ENCODE results near the gene RTTN. TPM values are rescaled to one million over a fixed set of nuclear protein-coding genes. Genes with fewer than 3 reads are reported as not detected.

The RTTN gene
- total and polyA plus RNA-seq, 2 of the 4 experiments (the other 2 are of a cell fraction): 5.8 to 19.9 TPM

- in situ Hi-C loops (cut with MboI; ENCODE audit: low sequenced_read_pairs): no loop called here
- H3K4me1 ChIP-seq (ENCODE audit: control insufficient read depth, insufficient read depth, low read length): no peaks in the 10 kb centered on the region
- no peaks in the 10 kb centered on the region for H3K9me1 ChIP-seq (ENCODE audit: insufficient read depth, low read length)
- no peak for DNase-seq
- H4K20me1 ChIP-seq (ENCODE audit: insufficient read depth, low read length): no peaks in the 10 kb centered on the region
- no peak overlapping the region for H3K4me3 ChIP-seq (ENCODE audit: insufficient read depth, low read depth, low read length)
- dilution Hi-C loops (cut with HindIII; ENCODE audit: low sequenced_read_pairs, unreplicated experiment): no loop called here
- no peaks in the 10 kb centered on the region for H3K27me3 ChIP-seq (ENCODE audit: control insufficient read depth, insufficient read depth, low read length)
- H4K5ac ChIP-seq (ENCODE audit: low read depth, low read length): no peak overlapping the region
- no peak overlapping the region for H3K4me2 ChIP-seq (ENCODE audit: low read depth, low read length)
- H3K14ac ChIP-seq (replicated peaks; ENCODE audit: low read depth, low read length): no peak overlapping the region
- ChIA-PET POLR2A (ENCODE audit: unreplicated experiment) (no interaction called here), CTCF (no interaction called here)
- TF ChIP-seq FOS (IDR thresholded peaks at IDR 0.05; ENCODE audit: low read depth, low read length) (no peak), RCOR1 (IDR thresholded peaks at IDR 0.05; ENCODE audit: insufficient replicate concordance, low read length) (no peak), MXI1 (IDR thresholded peaks at IDR 0.05; ENCODE audit: borderline replicate concordance, low read depth, low read length) (no peak), CEBPB (IDR thresholded peaks at IDR 0.05; ENCODE audit: low read depth, low read length) (no peak), SMC3 (IDR thresholded peaks at IDR 0.05; ENCODE audit: low read depth, low read length) (no peak), MAZ (IDR thresholded peaks at IDR 0.05; ENCODE audit: borderline replicate concordance, low read depth, low read length) (no peak), MAFK (IDR thresholded peaks at IDR 0.05; ENCODE audit: low read depth, low read length) (no peak)
- TF ChIP-seq, protein P1, sequence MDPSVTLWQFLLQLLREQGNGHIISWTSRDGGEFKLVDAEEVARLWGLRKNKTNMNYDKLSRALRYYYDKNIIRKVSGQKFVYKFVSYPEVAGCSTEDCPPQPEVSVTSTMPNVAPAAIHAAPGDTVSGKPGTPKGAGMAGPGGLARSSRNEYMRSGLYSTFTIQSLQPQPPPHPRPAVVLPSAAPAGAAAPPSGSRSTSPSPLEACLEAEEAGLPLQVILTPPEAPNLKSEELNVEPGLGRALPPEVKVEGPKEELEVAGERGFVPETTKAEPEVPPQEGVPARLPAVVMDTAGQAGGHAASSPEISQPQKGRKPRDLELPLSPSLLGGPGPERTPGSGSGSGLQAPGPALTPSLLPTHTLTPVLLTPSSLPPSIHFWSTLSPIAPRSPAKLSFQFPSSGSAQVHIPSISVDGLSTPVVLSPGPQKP (IDR thresholded peaks at IDR 0.05; ENCODE audit: borderline replicate concordance, low read depth, low read length): no peak
- H3K56ac ChIP-seq (ENCODE audit: extremely low read depth, insufficient read depth, low read length): no peak overlapping the region
- no peak overlapping the region for H3K23ac ChIP-seq (ENCODE audit: low read depth, low read length)
- 100% methylated on average over 1 of the region's 5 CpGs; no CpG with 5 or more reads in 1 of the 2 experiments for WGBS, 2 experiments (ENCODE audit: extremely low coverage in 2 of 2, insufficient read length in 1 of 2)
- H3K4ac ChIP-seq (ENCODE audit: low read depth, low read length): no peak overlapping the region
- H4K91ac ChIP-seq (ENCODE audit: insufficient read depth, low read depth, low read length): no peak overlapping the region
- no peak overlapping the region for H2BK5ac ChIP-seq (ENCODE audit: low read depth, low read length, poor library complexity, severe bottlenecking)
- ATAC-seq (ENCODE audit: low read depth): no peak
- no TSS peak for BruUV-seq (replicated peaks)
- no peak overlapping the region for H3K27ac ChIP-seq (ENCODE audit: insufficient read depth, low read length)
- intact Hi-C loops (cut with micrococcal nuclease): no loop called here
- peaks cover 4% of the 10 kb centered on the region for H3K36me3 ChIP-seq (ENCODE audit: control insufficient read depth, insufficient read depth, low read length)
- H3K9me3 ChIP-seq (ENCODE audit: control insufficient read depth, insufficient read depth, low read length): no peaks in the 10 kb centered on the region
- no peak overlapping the region for H4K8ac ChIP-seq (ENCODE audit: low read depth in 2 of 2, low read length in 2 of 2)
- no peaks in the 10 kb centered on the region for H3K79me1 ChIP-seq (ENCODE audit: low read depth in 1 of 2, low read length in 2 of 2)
- H2BK120ac ChIP-seq (ENCODE audit: low read depth, low read length): no peak overlapping the region
- no peak overlapping the region for H2BK20ac ChIP-seq (ENCODE audit: low read depth, low read length)
- H2BK15ac ChIP-seq (ENCODE audit: low read depth, low read length): no peak overlapping the region
- H2AK9ac ChIP-seq (replicated peaks; ENCODE audit: low read depth, low read length, poor library complexity): no peak overlapping the region
- no peak overlapping the region for H3K18ac ChIP-seq (ENCODE audit: low read depth, low read length)
- H2AK5ac ChIP-seq (ENCODE audit: low read depth, low read length): no peak overlapping the region
- H3K9ac ChIP-seq (ENCODE audit: low read depth, low read length): no peak overlapping the region
- no peak overlapping the region for H2AFZ ChIP-seq (replicated peaks; ENCODE audit: low read length, poor library complexity)
Observed at GRCh38 chr18:70025580-70025979, 179.9 kb downstream of the RTTN start.
